Mesothelial cell of epicardium (in vitro differentiated cells): ENCODE data around the gene TTLL12. TPM values are rescaled to one million over a fixed set of nuclear protein-coding genes. Genes with fewer than 3 reads are reported as not detected.

Experiments
- DNase-seq, 2 experiments: peaks; one replicate each; pipeline ENCODE4 v3.0.0; 2021; ENCODE audit warnings: low spot score in 2 of 2; ENCODE audit not compliant: unreplicated experiment in 2 of 2
- H3K27ac Mint-ChIP-seq: 2 replicates; pipeline ENCODE4 v1.8.0; 2021; ENCODE audit warnings: mixed read lengths
- H3K27me3 Mint-ChIP-seq: 2 replicates; pipeline ENCODE4 v1.8.0; 2021; ENCODE audit warnings: low read depth, mixed read lengths
- H3K36me3 Mint-ChIP-seq: 2 replicates; pipeline ENCODE4 v1.8.0; 2021; ENCODE audit warnings: mixed read lengths
- H3K4me1 Mint-ChIP-seq: 2 replicates; pipeline ENCODE4 v1.8.0; 2021; ENCODE audit warnings: mixed read lengths
- H3K4me3 Mint-ChIP-seq: 2 replicates; pipeline ENCODE4 v1.8.0; 2021; ENCODE audit warnings: mild to moderate bottlenecking, moderate library complexity, mixed read lengths
- H3K9me3 Mint-ChIP-seq: 2 replicates; pipeline ENCODE4 v1.8.0; 2021; ENCODE audit warnings: mixed read lengths
- CTCF ChIP-seq: fragments of 200-600 bp; sonication (generic); IDR thresholded peaks from one replicate; pipeline ENCODE4 v1.5.0; 2021; ENCODE audit warnings: antibody characterized with exemption; ENCODE audit not compliant: unreplicated experiment
- total RNA-seq: library from RNA; stranded (reverse); gene quantifications from 3 replicates; pipeline ENCODE4 v1.2.1, GENCODE V29; 2021

TTLL12 gene
- total RNA-seq, 1 donor from 2014 or later = 43.5 TPM

GRCh38 chr22:43116932-43117331 is 70.0 kb downstream of the TTLL12 start:
- H3K9me3 Mint-ChIP-seq = no peaks in the 10 kb centered on the region
- H3K27ac Mint-ChIP-seq = no peak overlapping the region
- H3K36me3 Mint-ChIP-seq = no peaks in the 10 kb centered on the region
- DNase-seq = no peak
- no peak overlapping the region for H3K4me3 Mint-ChIP-seq
- peaks cover 9% of the 10 kb centered on the region for H3K27me3 Mint-ChIP-seq
- H3K4me1 Mint-ChIP-seq = peaks cover 8% of the 10 kb centered on the region
- no peak for TF ChIP-seq CTCF

Other genes starting within 250 kb of the TTLL12 start
- gene PACSIN2, start 172.0 kb downstream of the TTLL12 start, total RNA-seq = 54.5 to 58.7 TPM (median 56.6 TPM) in 3 replicates
- gene TTLL1, start 97.7 kb downstream of the TTLL12 start, total RNA-seq = 14.4 to 18.0 TPM (median 15.3 TPM) in 3 replicates
- gene BIK, start 76.4 kb downstream of the TTLL12 start, total RNA-seq = 8.0 to 9.9 TPM (median 9.3 TPM) in 3 replicates
- 17.4 to 18.1 TPM (median 17.6 TPM) in 3 replicates for gene MCAT, start 43.7 kb downstream of the TTLL12 start, total RNA-seq
- 43.2 to 44.9 TPM (median 44.5 TPM) in 3 replicates for gene TSPO, start 35.6 kb downstream of the TTLL12 start, total RNA-seq
- 16.2 to 19.4 TPM (median 19.3 TPM) in 3 replicates for gene SCUBE1, start 156.2 kb upstream of the TTLL12 start, total RNA-seq
- gene MPPED1, start 224.9 kb upstream of the TTLL12 start, total RNA-seq = 0.76 to 1.2 TPM (median 0.86 TPM) in 3 replicates